GM21381 (cell line): ENCODE results near the gene SKI.
"Not testable (repeated sequence)": the region's sequence is repeated elsewhere in the genome, so short reads cannot be mapped to it uniquely, and the experiment has no call there.

Experiments
- ATAC-seq: cut with Tn5 transposase; IDR thresholded peaks from one replicate; pipeline ENCODE4 v1.9.1; 2021; ENCODE audit warnings: mild to moderate bottlenecking, moderate library complexity; ENCODE audit not compliant: unreplicated experiment

Gene SKI

GRCh38 chr1:2318314-2319278 lies 90.5 kb downstream of the SKI start:
- ATAC-seq, result no peak

GRCh38 chr1:2319291-2319690 lies 91.2 kb downstream of the SKI start:
- ATAC-seq, result no peak

DNA sequence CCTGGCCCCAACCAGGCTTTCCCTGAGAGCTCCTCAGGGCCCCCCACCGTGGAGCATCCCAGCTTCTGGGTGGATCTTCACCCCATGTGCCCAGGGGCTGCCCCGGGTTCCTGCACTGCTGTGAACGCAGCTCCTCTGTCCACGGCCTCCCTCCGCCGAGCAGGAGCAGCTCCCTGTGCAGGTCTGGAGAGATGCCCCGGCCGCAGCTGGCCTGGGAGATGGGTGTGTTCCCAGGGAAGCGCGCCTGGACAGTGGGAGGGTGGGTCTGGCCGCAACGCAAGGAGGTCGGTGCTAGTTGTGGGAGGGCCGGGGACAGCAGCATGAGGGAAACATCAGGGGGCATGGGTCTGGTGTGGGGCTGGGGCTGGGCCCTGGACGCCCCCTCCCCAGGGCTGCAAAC lies 91.9 kb downstream of the SKI start:
- ATAC-seq, result no peak

- no peak for ATAC-seq
Observed at GRCh38 chr1:2320760-2321667, 92.9 kb downstream of the SKI start.

DNA sequence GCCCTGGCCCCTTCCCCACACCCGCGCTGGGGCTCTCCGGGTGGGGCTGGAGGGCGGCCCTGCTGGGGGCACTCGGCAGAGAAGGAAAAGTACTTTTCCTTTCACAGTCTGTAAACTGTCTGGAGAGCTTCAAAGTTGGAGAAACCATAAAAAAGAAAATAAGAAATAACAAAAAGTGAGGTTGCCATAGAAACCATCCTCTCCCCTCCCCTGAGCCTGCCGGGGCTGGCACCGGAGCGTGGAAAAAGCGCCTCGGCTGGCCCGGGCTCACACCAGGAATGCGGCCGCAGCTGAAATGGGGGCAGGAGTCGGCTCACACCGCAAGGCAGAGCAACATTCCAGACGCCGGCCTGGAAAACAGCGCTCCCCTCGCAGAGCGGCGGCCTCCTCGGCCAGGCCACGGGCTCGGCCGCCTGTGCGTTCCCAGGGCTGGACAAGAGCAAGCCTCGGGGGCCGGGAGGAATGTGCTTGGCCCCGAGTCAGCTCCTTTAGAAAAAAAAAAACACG lies 94.0 kb downstream of the SKI start:
- no peak for ATAC-seq

DNA sequence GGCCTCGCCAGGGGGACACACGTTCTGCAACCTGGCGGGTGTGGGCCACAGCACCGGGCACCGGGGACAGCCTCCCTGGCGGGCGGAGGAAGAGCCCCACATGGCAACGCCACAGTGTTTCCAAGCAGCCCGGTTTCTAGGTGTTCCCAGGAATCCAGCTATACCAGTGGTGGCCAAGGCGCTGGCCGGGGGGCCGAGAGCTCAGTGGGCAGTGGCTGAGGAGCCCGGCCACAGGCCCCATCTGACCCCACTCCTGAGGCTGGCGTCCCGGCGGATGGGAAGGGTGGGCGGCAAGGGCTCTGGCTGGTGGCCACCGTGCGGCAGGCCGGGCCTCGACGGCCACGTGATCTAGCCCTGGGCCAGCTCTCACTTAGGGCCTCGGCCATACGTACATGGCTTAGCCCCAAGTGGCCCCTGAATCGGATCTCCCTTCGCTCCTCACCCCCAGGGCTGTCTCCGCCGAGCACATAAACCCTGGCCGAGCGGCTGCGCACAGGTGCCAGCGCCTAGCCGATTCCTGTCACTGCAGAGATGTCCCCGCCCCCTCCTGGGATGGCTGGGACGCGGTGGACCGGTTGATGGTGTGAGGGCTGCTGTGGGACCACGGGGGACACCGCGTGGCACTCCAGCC lies 94.6 kb downstream of the SKI start:
- no peak for ATAC-seq

DNA sequence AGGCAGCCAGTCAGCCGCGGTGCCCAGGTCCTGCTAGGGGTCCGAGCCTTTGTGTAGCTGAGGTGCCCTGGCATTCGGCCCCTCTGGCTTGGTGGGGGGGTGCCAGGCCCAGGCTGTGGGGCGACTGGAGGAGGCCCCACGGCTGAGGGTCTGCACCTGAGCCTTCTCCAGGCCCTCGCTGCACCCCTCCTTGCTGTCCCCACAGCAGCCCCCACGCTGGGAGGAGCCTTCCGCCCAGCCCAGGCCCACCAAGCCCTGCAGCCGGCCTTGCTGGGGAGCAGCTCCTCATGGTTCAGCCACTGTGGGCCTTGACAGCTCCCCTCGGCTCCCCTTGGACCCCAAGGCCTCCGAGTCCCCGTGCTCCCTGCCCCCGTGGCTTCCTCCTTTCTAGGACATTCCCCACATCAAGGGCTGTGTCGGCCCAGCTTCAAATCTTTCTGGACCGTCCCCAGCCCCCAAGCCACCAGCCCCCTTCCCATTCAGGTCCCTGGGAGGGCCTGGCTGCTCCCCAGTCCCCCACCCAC lies 95.4 kb downstream of the SKI start:
- ATAC-seq, result no peak

- no peak for ATAC-seq
Observed at GRCh38 chr1:2324553-2325366, 96.6 kb downstream of the SKI start.

DNA sequence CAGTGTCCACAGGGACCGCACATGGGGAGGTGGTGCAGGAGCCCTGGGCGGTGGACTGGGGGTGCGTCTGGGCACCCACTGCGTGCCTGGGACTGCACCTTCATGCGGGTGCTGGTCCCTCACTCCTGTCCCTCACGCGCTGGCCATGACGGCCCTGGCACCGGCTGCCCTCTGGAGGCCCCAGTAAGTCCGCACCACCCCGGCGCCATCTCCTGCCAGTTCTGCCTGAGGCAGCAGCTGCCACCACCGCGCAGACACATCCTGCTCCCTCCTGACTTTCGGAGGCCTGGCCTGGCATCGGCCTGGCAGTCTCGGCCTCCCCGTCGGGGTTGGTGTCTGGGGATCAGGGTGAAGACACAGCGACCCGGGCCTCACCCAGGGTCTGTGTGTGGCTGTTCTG lies 98.4 kb downstream of the SKI start:
- ATAC-seq, result no peak

DNA sequence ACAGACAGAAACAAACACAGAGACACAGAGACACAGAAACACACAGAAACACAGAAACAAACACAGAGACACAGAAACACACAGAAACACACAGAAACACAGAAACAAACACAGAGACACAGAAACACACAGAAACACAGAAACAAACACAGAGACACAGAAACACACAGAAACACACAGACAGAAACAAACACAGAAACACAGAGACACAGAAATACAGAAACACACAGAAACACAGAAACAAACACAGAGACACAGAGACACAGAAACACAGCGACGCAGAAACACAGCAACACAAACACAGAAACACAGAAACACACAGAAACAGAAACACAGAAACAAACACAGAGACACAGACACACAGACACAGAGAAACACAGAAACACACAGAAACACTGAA lies 99.0 kb downstream of the SKI start:
- ATAC-seq, result not testable (repeated sequence)

GRCh38 chr1:2327841-2328240 lies 99.7 kb downstream of the SKI start:
- ATAC-seq, result no peak

- ATAC-seq, result no peak
Observed at GRCh38 chr1:2328676-2329455, 100.7 kb downstream of the SKI start.

DNA sequence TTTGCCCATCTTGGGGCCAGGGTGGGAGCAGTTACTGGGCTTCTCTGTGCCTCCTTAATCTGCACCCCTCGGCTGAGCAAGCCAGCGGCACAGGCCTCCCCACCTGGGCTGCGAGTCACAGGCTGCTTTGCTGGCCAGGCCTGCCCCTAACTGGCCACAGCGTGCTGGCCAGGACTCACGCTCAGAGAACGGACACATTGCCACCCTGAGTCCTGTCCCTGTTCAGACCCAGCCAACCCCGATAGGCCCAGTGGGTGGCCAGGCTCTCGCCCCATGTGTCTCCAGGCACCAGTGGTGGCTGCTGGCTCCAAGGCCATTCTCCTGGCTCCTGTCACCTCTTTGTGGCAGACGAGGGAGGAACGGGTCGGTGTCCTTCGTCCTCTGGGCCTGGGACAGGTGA lies 101.9 kb downstream of the SKI start:
- ATAC-seq, result no peak

GRCh38 chr1:2330519-2331199 lies 102.5 kb downstream of the SKI start:
- ATAC-seq, result no peak

DNA sequence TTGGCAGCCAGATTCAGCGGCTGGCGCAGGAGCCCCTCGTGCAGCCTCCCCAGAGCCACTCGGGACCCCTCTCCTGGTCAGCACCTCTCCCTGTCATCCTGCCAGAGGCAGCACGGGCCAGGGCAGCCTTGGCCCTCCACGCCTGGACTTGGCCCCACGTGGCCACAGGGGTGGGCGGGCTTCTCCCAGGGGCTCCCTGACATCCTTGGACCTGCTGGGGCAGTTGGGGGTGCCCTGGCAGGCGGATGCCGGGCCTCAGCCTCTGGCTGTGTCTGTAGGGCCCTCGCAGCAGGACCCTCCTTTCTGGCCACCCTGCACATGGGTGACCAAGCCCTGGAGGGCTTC lies 103.1 kb downstream of the SKI start:
- no peak for ATAC-seq

DNA sequence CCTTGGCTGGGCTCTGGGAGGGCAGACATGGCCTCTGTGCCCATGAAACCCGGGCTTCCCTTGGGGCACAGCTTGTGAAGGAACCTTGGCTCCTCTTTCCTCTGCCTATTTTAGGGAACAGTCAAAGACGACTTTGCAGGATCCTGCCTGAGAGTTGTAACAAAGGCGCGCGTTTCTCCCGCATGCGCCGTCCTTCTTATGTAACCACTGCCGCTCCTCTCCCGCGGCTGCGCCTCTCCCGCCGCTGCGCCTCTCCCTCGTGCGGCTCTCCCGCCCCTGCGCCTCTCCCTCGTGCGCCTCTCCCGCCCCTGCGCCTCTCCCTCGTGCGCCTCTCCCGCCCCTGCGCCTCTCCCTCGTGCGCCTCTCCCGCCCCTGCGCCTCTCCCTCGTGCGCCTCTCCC lies 103.5 kb downstream of the SKI start:
- not testable (repeated sequence) for ATAC-seq

GRCh38 chr1:2334366-2334765 lies 106.2 kb downstream of the SKI start:
- ATAC-seq, result no peak

DNA sequence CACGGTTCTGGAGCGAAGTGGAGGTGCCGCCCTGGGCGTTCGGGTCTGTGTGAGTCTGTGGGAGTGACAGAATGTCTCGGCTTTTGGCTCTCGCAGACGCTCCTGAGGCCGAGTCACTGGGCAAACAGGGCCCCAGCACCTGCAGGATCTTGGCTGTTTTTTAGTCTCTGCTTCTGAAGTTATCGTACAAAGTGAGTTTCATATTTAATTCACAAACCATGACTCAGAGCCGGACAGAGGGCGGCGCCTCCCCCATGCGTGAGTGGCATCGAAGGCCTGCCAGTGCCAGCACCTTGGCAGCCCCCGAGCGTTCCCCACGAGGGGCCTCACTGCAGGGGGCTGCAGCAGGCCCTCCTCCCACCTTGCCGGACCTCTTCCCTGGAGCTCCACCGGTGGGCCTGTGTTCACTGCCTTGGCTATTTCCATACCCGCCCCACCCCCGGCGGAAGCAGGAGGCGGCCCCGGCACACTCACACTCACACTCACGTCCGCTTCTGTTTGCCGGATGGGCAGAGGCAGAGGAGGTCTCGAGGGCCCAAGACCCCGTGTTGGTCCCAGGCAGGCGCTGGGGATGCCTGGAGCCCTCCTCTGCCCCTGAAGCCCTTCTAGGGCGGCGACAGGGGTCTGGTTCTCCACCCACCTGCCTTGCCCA lies 106.9 kb downstream of the SKI start:
- ATAC-seq, result no peak
